Measurements from ENCODE around the gene DTX1. TPM values are rescaled to one million over a fixed set of nuclear protein-coding genes. Genes with fewer than 3 reads are reported as not detected.

DTX1 gene
- total RNA-seq, 1 experiment from 2014 or later, result 5.5 TPM

- intact Hi-C loops (cut with micrococcal nuclease; ENCODE audit: unreplicated experiment), result no loop called here
- no TSS peak for BruUV-seq (replicated peaks)
Measured at GRCh38 chr12:113061061-113061694, 4.6 kb downstream of the DTX1 start.

DNA sequence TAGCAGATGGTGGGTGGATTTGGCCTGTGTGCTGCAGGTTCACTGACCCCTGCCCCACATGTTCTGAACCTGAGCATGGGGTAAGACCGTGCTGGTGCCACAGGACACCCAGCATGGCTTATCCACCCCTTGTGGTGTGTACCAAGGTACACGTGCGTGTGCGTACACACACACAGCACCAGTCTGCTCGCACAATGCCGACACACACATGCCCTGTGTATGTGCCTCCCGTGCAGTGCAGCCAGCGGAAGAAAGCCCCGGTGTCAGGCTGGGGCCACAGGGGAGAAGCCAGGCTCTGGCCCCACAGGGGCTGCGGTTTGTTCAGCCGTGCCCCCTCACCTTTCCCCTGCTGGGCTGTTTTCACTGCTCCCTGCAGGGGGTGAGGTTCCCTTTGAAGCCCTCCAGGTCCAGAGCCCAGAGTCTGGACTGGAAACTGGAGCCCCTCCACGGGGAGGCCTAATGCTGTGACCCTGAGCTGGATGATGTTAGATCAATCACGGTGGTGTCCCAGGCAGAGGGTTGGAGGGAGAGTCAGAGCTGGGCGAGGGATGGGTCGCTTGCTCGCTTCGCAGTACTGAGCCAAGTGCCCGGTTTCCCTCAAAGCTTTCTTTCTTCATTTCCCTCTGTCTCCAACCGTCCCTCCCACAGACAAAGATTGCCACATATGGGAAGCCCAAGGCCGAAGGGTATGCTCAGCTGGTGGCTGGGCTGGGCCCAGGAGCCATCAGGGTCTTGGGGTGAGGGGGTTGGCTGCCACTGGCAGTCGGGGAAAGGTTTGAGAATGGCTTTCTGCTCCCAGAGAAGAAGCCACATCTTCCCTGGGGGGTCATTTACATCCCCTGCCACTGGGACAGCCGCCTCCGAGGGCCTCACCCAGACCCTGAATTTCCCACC is 6.2 kb downstream of the DTX1 start:
- Histone ChIP-seq H3K4me3 (ENCODE audit: low read depth, low read length, poor library complexity, severe bottlenecking) (no peak overlapping the region), H3K4me1 (ENCODE audit: insufficient read depth, low read length, poor library complexity, severe bottlenecking) (no peaks in the 10 kb centered on the region), H3K27ac (ENCODE audit: low read depth, low read length, poor library complexity, severe bottlenecking) (no peak overlapping the region), H3K27me3 (replicated peaks; ENCODE audit: insufficient read depth, low read depth, low read length, poor library complexity) (no peaks in the 10 kb centered on the region), H3K36me3 (ENCODE audit: insufficient read depth, low read length, poor library complexity, severe bottlenecking) (no peaks in the 10 kb centered on the region), H3K9me3 (ENCODE audit: low read depth, low read length, poor library complexity, severe bottlenecking) (no peaks in the 10 kb centered on the region)
- TF ChIP-seq CTCF (conservative IDR thresholded peaks at IDR 0.05; ENCODE audit: low read depth, low read length) (no peak), EZH2 (IDR thresholded peaks at IDR 0.05; ENCODE audit: borderline replicate concordance, low read depth, low read length, poor library complexity, severe bottlenecking) (no peak)
- BruUV-seq (replicated peaks), result no TSS peak
- ChIA-PET CTCF (interaction anchor here (0.6 kb wide), 1 partner anchor 46 kb away, joined by 6 read pairs; no protein-coding TSS in a partner anchor), POLR2A (ENCODE audit: low non-redundant PET) (interaction anchor here (0.5 kb wide), 1 partner anchor 331 kb away, joined by 11 read pairs; no protein-coding TSS in a partner anchor)
- DNase-seq (ENCODE audit: low spot score), result no peak
- intact Hi-C loops (cut with micrococcal nuclease; ENCODE audit: unreplicated experiment), result no loop called here

More at GRCh38 chr12:113061061-113061694, 4.6 kb downstream of the DTX1 start:
- no peak overlapping the region for H3K4me3 ChIP-seq (ENCODE audit: low read depth, low read length, poor library complexity, severe bottlenecking)
- H3K27me3 ChIP-seq (replicated peaks; ENCODE audit: insufficient read depth, low read depth, low read length, poor library complexity), result peaks cover 6% of the 10 kb centered on the region
- H3K4me1 ChIP-seq (ENCODE audit: insufficient read depth, low read length, poor library complexity, severe bottlenecking), result no peaks in the 10 kb centered on the region
- no peaks in the 10 kb centered on the region for H3K9me3 ChIP-seq (ENCODE audit: low read depth, low read length, poor library complexity, severe bottlenecking)
- POLR2A ChIA-PET (ENCODE audit: low non-redundant PET), result interaction anchor here (0.7 kb wide), 1 partner anchor 104 kb away, joined by 8 read pairs; no protein-coding TSS in a partner anchor
- CTCF ChIA-PET, result no interaction called here
- DNase-seq (ENCODE audit: low spot score), result no peak
- TF ChIP-seq EZH2 (IDR thresholded peaks at IDR 0.05; ENCODE audit: borderline replicate concordance, low read depth, low read length, poor library complexity, severe bottlenecking) (no peak), CTCF (conservative IDR thresholded peaks at IDR 0.05; ENCODE audit: low read depth, low read length) (no peak)
- no peak overlapping the region for H3K27ac ChIP-seq (ENCODE audit: low read depth, low read length, poor library complexity, severe bottlenecking)
- no peaks in the 10 kb centered on the region for H3K36me3 ChIP-seq (ENCODE audit: insufficient read depth, low read length, poor library complexity, severe bottlenecking)

GRCh38 chr12:113063396-113064350 is 7.1 kb downstream of the DTX1 start:
- DNase-seq (ENCODE audit: low spot score), result no peak
- POLR2A ChIA-PET (ENCODE audit: low non-redundant PET), result interaction anchor here (0.5 kb wide), 1 partner anchor 330 kb away, joined by 11 read pairs; no protein-coding TSS in a partner anchor
- no peak for TF ChIP-seq CTCF (conservative IDR thresholded peaks at IDR 0.05; ENCODE audit: low read depth, low read length)
- TF ChIP-seq EZH2 (IDR thresholded peaks at IDR 0.05; ENCODE audit: borderline replicate concordance, low read depth, low read length, poor library complexity, severe bottlenecking), result no peak
- Histone ChIP-seq H3K4me1 (ENCODE audit: insufficient read depth, low read length, poor library complexity, severe bottlenecking) (no peaks in the 10 kb centered on the region), H3K27ac (ENCODE audit: low read depth, low read length, poor library complexity, severe bottlenecking) (no peak overlapping the region), H3K27me3 (replicated peaks; ENCODE audit: insufficient read depth, low read depth, low read length, poor library complexity) (no peaks in the 10 kb centered on the region), H3K9me3 (ENCODE audit: low read depth, low read length, poor library complexity, severe bottlenecking) (no peaks in the 10 kb centered on the region), H3K36me3 (ENCODE audit: insufficient read depth, low read length, poor library complexity, severe bottlenecking) (no peaks in the 10 kb centered on the region), H3K4me3 (ENCODE audit: low read depth, low read length, poor library complexity, severe bottlenecking) (no peak overlapping the region)
- CTCF ChIA-PET, result interaction anchor here (0.6 kb wide), 1 partner anchor 45 kb away, joined by 6 read pairs; no protein-coding TSS in a partner anchor
- BruUV-seq (replicated peaks), result no TSS peak
- intact Hi-C loops (cut with micrococcal nuclease; ENCODE audit: unreplicated experiment), result no loop called here
